SU-DHL-6 (cell line): ENCODE measurements around the gene PHF13.

Experiments used
- H2AFZ ChIP-seq: fragments of 200-600 bp; sonication (generic); 2 replicates; pipeline ENCODE4 v1.6.1; 2014; ENCODE audit warnings: low read depth, mild to moderate bottlenecking, moderate library complexity, mixed read lengths, antibody characterized with exemption, low read length; ENCODE audit not compliant: severe bottlenecking
- H3F3A ChIP-seq: fragments of 200-600 bp; shearing (Covaris generic); 2 replicates; pipeline ENCODE4 v1.6.0; 2016; ENCODE audit warnings: antibody characterized with exemption, mild to moderate bottlenecking; ENCODE audit not compliant: insufficient read depth
- H3K27ac ChIP-seq: fragments of 200-600 bp; sonication (generic); 2 replicates; pipeline ENCODE4 v1.5.1; 2016; ENCODE audit warnings: low read depth, mild to moderate bottlenecking, low read length, moderate library complexity, mixed read lengths
- H3K27me3 ChIP-seq: fragments of 200-600 bp; sonication (generic), shearing (Covaris generic); 2 replicates; pipeline ENCODE4 v1.6.0; 2014; ENCODE audit warnings: mild to moderate bottlenecking, low read length
- H3K36me3 ChIP-seq: fragments of 200-600 bp; sonication (generic); 2 replicates; pipeline ENCODE4 v1.6.1; 2014; ENCODE audit warnings: mild to moderate bottlenecking, low read length, mixed read lengths
- H3K4me2 ChIP-seq: fragments of 300-600, 200-600 bp; shearing (Covaris generic), sonication (generic); 2 replicates; pipeline ENCODE4 v1.6.0; 2014; ENCODE audit warnings: low read length, low read depth, mild to moderate bottlenecking; ENCODE audit not compliant: poor library complexity, severe bottlenecking
- H3K4me3 ChIP-seq: fragments of 200-600 bp; sonication (generic); 2 replicates; pipeline ENCODE4 v1.5.1; 2014; ENCODE audit warnings: antibody characterized with exemption, low read length, mild to moderate bottlenecking, mixed read lengths; ENCODE audit not compliant: insufficient read depth, poor library complexity, severe bottlenecking
- H3K79me2 ChIP-seq: fragments of 200-600 bp; sonication (generic); 2 replicates; pipeline ENCODE4 v1.6.1; 2014; ENCODE audit warnings: mild to moderate bottlenecking, low read length, moderate library complexity; ENCODE audit not compliant: insufficient read depth
- H3K9ac ChIP-seq: fragments of 200-600 bp; sonication (generic); 2 replicates; pipeline ENCODE4 v1.7.0; 2014; ENCODE audit warnings: mild to moderate bottlenecking, low read length
- H3K9me2 ChIP-seq: fragments of 200-600 bp; sonication (generic); replicated peaks from 2 replicates; pipeline ENCODE4 v1.6.1; 2014; ENCODE audit warnings: low read length; ENCODE audit not compliant: insufficient read depth
- H3K9me3 ChIP-seq: fragments of 200-600 bp; sonication (generic); 2 replicates; pipeline ENCODE4 v1.6.1; 2014; ENCODE audit warnings: low read length, mixed read lengths; ENCODE audit not compliant: insufficient read depth
- H4K20me1 ChIP-seq: fragments of 200-600 bp; sonication (generic); 2 replicates; pipeline ENCODE4 v1.6.1; 2014; ENCODE audit warnings: low read depth, mild to moderate bottlenecking, antibody characterized with exemption, low read length, moderate library complexity, mixed read lengths
- CTCF ChIP-seq: fragments of 200-600 bp; sonication (generic); IDR thresholded peaks from one replicate; pipeline ENCODE4 v1.5.1; 2017; ENCODE audit warnings: antibody characterized with exemption, mild to moderate bottlenecking, low read length, moderate library complexity; ENCODE audit not compliant: insufficient read depth, poor library complexity, severe bottlenecking
- EZH2phosphoT487 ChIP-seq: fragments of 200-600 bp; sonication (generic), shearing (Covaris generic); conservative IDR thresholded peaks from 2 replicates; pipeline ENCODE4 v1.6.1; 2018; ENCODE audit warnings: mild to moderate bottlenecking, antibody characterized with exemption, low read length, moderate library complexity, mixed read lengths

The PHF13 gene

GRCh38 chr1:6570987-6571386 lies 42.5 kb upstream of the PHF13 start:
- Histone ChIP-seq H3K27ac (no peak overlapping the region), H3K9me2 (no peaks in the 10 kb centered on the region), H3K9me3 (no peaks in the 10 kb centered on the region), H3K79me2 (no peaks in the 10 kb centered on the region), H3F3A (no peaks in the 10 kb centered on the region), H3K4me2 (no peak overlapping the region), H3K4me3 (no peak overlapping the region), H2AFZ (no peak overlapping the region), H3K36me3 (no peaks in the 10 kb centered on the region), H4K20me1 (no peaks in the 10 kb centered on the region), H3K27me3 (no peaks in the 10 kb centered on the region), H3K9ac (no peak overlapping the region)
- TF ChIP-seq EZH2phosphoT487, result no peak
- no peak for TF ChIP-seq CTCF

GRCh38 chr1:6572653-6573383 lies 40.7 kb upstream of the PHF13 start:
- no peaks in the 10 kb centered on the region for H3K36me3 ChIP-seq
- no peaks in the 10 kb centered on the region for H3F3A ChIP-seq
- no peak overlapping the region for H3K9ac ChIP-seq
- no peaks in the 10 kb centered on the region for H3K27me3 ChIP-seq
- TF ChIP-seq CTCF (no peak), EZH2phosphoT487 (no peak)
- H2AFZ ChIP-seq, result no peak overlapping the region
- H3K9me3 ChIP-seq, result no peaks in the 10 kb centered on the region
- H3K9me2 ChIP-seq, result no peaks in the 10 kb centered on the region
- H3K4me3 ChIP-seq, result no peak overlapping the region
- no peaks in the 10 kb centered on the region for H3K79me2 ChIP-seq
- H3K4me2 ChIP-seq, result no peak overlapping the region
- no peaks in the 10 kb centered on the region for H4K20me1 ChIP-seq
- no peak overlapping the region for H3K27ac ChIP-seq

- H3K4me2 ChIP-seq, result no peak overlapping the region
- H3K9me3 ChIP-seq, result no peaks in the 10 kb centered on the region
- H4K20me1 ChIP-seq, result no peaks in the 10 kb centered on the region
- H3K36me3 ChIP-seq, result no peaks in the 10 kb centered on the region
- no peaks in the 10 kb centered on the region for H3K27me3 ChIP-seq
- no peak overlapping the region for H3K27ac ChIP-seq
- H3K9ac ChIP-seq, result no peak overlapping the region
- no peak overlapping the region for H3K4me3 ChIP-seq
- H3K9me2 ChIP-seq, result no peaks in the 10 kb centered on the region
- no peaks in the 10 kb centered on the region for H3F3A ChIP-seq
- TF ChIP-seq CTCF, result no peak
- TF ChIP-seq EZH2phosphoT487, result no peak
- no peak overlapping the region for H2AFZ ChIP-seq
- H3K79me2 ChIP-seq, result no peaks in the 10 kb centered on the region
These were observed 39.4 kb upstream of the PHF13 start for GRCh38 chr1:6574025-6574620.
